IPS-15b (cell line): ENCODE results near the gene PCSK5.

ENCODE experiments used
- H3K27me3 ChIP-seq: one replicate; pipeline ENCODE4 v1.6.1; 2013; ENCODE audit warnings: low read length; ENCODE audit not compliant: control insufficient read depth, insufficient read depth
- H3K36me3 ChIP-seq: one replicate; pipeline ENCODE4 v1.6.1; 2013; ENCODE audit warnings: low read length; ENCODE audit not compliant: control insufficient read depth, insufficient read depth
- H3K4me1 ChIP-seq: one replicate; pipeline ENCODE4 v1.6.1; 2013; ENCODE audit warnings: mild to moderate bottlenecking, low read length; ENCODE audit not compliant: control insufficient read depth, insufficient read depth
- H3K4me3 ChIP-seq: one replicate; pipeline ENCODE4 v1.5.1; 2013; ENCODE audit warnings: low read depth, low read length
- H3K9ac ChIP-seq: one replicate; pipeline ENCODE4 v1.6.1; 2013; ENCODE audit warnings: low read depth, mild to moderate bottlenecking, low read length
- H3K9me3 ChIP-seq: one replicate; pipeline ENCODE4 v1.6.1; 2013; ENCODE audit warnings: mild to moderate bottlenecking, low read length; ENCODE audit not compliant: control insufficient read depth, insufficient read depth

The PCSK5 gene

DNA sequence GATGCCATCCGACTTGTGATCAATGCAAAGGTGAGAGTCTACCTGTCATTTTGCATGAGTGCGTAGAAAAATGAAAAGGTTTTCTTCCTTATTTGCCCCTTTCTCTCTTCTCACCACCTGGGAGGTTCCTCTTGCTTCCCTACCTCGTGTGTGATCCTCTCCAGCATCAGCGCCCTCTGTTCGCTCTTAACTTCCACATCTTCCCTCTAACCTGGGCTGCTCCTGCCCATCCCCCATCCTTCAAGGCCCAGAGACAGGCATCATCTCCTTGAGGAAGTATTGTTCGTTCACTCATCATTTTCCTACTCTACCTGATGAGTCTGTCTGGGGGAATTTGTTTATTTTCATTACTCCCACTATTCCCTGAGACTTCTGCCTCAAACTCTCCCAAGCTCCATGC is 447.9 kb downstream of the PCSK5 start:
- no peaks in the 10 kb centered on the region for H3K36me3 ChIP-seq
- H3K4me1 ChIP-seq = no peaks in the 10 kb centered on the region
- no peak overlapping the region for H3K4me3 ChIP-seq
- H3K9me3 ChIP-seq = no peaks in the 10 kb centered on the region
- H3K9ac ChIP-seq = no peak overlapping the region
- H3K27me3 ChIP-seq = no peaks in the 10 kb centered on the region

GRCh38 chr9:76341616-76342015 is 451.1 kb downstream of the PCSK5 start:
- no peaks in the 10 kb centered on the region for H3K9me3 ChIP-seq
- no peaks in the 10 kb centered on the region for H3K4me1 ChIP-seq
- no peaks in the 10 kb centered on the region for H3K36me3 ChIP-seq
- no peaks in the 10 kb centered on the region for H3K27me3 ChIP-seq
- no peak overlapping the region for H3K4me3 ChIP-seq
- H3K9ac ChIP-seq = no peak overlapping the region

DNA sequence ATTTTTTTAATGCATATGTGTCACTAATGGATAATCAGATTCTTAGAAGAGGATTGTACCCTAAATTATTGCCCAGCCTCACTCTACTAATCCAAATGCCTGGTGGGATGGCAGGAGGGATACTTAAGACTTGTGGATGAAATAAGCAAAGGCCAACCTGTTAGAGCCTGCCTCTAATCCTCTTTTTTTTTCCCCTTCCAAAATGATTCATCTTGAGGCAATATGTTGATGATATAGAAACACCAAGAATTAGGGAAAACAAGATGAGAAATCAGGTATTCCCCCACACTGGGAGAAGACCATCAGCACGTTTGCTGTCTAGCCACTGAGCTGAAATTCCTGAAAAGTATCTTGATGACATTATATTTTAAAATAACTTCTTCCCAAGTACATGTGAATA is 451.7 kb downstream of the PCSK5 start:
- H3K4me3 ChIP-seq = no peak overlapping the region
- no peaks in the 10 kb centered on the region for H3K36me3 ChIP-seq
- no peaks in the 10 kb centered on the region for H3K4me1 ChIP-seq
- no peaks in the 10 kb centered on the region for H3K9me3 ChIP-seq
- no peak overlapping the region for H3K9ac ChIP-seq
- H3K27me3 ChIP-seq = no peaks in the 10 kb centered on the region

DNA sequence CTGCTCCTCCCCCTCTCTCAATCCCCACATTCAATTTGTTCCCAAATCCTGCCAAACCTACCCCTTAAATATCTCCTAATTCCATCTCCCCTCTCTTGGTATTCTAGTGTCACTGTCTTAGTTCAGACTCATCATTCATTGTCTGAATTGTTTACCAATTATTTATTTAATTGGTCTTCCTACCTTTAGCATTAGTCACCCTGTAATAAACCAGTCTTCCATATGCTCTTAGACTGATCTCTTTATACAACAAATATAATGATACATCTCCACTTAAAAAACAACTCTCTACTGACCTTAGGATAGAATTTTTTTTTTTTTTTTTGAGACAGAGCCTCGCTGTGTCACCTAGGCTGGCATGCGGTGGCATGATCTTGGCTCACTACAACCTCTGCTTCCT is 452.4 kb downstream of the PCSK5 start:
- no peaks in the 10 kb centered on the region for H3K9me3 ChIP-seq
- H3K27me3 ChIP-seq = no peaks in the 10 kb centered on the region
- H3K4me1 ChIP-seq = no peaks in the 10 kb centered on the region
- no peak overlapping the region for H3K4me3 ChIP-seq
- no peaks in the 10 kb centered on the region for H3K36me3 ChIP-seq
- no peak overlapping the region for H3K9ac ChIP-seq

- Histone ChIP-seq H3K9ac (no peak overlapping the region), H3K4me3 (no peak overlapping the region), H3K9me3 (no peaks in the 10 kb centered on the region), H3K27me3 (no peaks in the 10 kb centered on the region), H3K36me3 (no peaks in the 10 kb centered on the region), H3K4me1 (no peaks in the 10 kb centered on the region)
These were observed 459.4 kb downstream of the PCSK5 start for GRCh38 chr9:76349865-76350264.

DNA sequence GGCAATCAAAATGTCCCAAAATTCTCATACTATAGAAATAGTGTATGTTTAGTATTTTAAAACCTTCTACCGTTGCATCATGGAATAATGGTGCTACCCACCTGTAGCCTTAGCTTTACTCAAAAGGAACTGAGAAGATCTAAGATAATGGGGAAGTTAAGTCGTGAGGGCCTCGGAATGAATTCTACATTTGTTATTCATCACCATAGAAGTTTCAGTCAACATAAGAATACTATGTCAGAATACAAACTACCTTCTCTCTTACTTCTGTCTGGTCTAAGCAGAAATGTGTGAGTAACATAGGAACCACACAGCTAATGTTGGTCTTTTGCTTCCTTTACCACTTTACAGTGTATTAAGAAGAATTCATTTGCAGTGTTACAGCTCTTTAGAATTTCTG is 460.5 kb downstream of the PCSK5 start:
- H3K4me1 ChIP-seq = no peaks in the 10 kb centered on the region
- H3K4me3 ChIP-seq = no peak overlapping the region
- no peaks in the 10 kb centered on the region for H3K36me3 ChIP-seq
- no peaks in the 10 kb centered on the region for H3K27me3 ChIP-seq
- H3K9ac ChIP-seq = no peak overlapping the region
- H3K9me3 ChIP-seq = no peaks in the 10 kb centered on the region

DNA sequence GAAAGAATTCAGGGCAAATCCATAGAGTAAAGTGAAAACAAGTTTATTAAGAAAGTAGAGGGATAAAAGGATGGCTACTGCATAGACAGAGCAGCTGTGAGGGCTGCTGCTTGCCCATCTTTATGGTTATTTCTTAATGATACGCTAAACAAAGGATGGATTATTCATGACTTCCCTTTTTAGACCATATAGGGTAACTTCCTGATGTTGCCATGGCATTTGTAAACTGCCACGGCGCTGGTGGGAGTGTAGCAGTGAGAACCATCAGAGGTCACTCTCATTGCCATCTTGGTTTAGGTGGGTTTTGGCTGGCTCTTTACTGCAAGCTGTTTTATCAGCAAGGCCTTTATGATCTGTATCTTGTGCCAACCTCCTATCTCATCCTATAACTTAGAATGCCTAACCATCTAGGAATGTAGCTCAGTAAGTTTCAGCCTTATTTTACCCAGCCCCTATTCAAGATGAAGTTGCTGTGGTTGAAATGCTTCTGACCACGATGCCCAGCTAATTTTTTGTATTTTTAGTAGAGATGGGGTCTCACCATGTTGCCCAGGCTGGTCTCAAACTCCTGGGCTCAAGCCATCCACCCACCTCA is 461.6 kb downstream of the PCSK5 start:
- H3K9ac ChIP-seq = no peak overlapping the region
- no peak overlapping the region for H3K4me3 ChIP-seq
- H3K36me3 ChIP-seq = no peaks in the 10 kb centered on the region
- H3K9me3 ChIP-seq = no peaks in the 10 kb centered on the region
- H3K27me3 ChIP-seq = no peaks in the 10 kb centered on the region
- H3K4me1 ChIP-seq = no peaks in the 10 kb centered on the region

DNA sequence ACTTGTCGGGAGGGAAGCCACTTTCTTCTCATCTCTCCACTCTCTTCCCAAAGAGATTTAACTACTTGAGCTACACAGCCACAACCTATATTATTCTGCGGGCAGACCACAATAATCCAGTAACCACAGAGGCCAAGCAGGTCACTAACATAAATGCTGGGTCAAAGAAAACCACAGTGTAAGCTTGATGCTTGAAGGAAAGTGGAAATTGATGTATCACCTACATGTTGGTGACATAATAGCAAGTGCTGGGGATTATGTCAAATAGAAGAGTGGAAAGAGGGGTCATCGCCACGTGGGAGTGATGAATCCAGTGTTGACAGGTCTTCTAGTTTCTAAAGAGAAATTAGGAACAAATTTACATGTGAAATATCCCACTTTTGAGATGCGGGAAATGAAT is 462.8 kb downstream of the PCSK5 start:
- Histone ChIP-seq H3K9ac (no peak overlapping the region), H3K4me1 (no peaks in the 10 kb centered on the region), H3K27me3 (no peaks in the 10 kb centered on the region), H3K9me3 (no peaks in the 10 kb centered on the region), H3K4me3 (no peak overlapping the region), H3K36me3 (no peaks in the 10 kb centered on the region)

DNA sequence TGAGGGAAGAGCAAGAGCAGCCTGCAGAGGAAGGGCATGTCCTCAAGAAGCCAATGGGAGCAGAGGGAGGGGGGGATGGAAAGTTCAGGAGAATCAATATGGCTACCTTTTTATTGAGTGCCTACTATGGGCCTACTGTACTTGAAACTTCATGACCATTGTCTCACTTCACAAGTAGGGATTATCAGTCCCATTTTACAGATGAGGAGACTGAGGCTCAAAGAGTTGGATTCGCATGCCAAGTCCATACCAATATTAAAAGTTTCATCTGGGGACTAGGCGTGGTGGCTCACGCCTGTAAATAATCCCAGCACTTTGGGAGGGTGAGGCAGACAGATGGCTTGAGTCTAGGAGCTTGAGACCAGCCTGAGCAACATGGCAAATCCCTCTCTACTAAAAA is 463.7 kb downstream of the PCSK5 start:
- H3K9ac ChIP-seq = no peak overlapping the region
- H3K9me3 ChIP-seq = no peaks in the 10 kb centered on the region
- H3K4me1 ChIP-seq = no peaks in the 10 kb centered on the region
- H3K36me3 ChIP-seq = no peaks in the 10 kb centered on the region
- no peaks in the 10 kb centered on the region for H3K27me3 ChIP-seq
- no peak overlapping the region for H3K4me3 ChIP-seq

DNA sequence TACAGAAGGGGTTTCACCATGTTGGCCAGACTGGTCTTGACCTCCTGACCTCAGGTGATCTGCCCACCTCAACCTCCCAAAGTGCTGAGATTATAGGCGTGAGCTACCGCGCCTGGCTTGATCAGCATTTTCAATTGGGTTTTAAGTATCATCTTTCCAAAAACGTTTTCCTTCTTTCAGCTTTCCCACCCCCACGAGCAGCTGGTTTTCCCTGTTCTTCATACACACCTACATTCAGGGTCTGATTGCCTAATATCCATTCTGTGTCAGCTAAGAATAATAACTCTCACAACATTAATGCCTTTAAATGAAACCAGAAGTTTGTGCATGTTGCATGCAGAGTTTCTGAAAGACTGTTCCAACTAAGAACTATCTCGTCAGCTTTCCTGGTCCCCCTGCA is 465.4 kb downstream of the PCSK5 start:
- Histone ChIP-seq H3K4me1 (no peaks in the 10 kb centered on the region), H3K9ac (no peak overlapping the region), H3K36me3 (no peaks in the 10 kb centered on the region), H3K4me3 (no peak overlapping the region), H3K27me3 (no peaks in the 10 kb centered on the region), H3K9me3 (no peaks in the 10 kb centered on the region)

GRCh38 chr9:76357555-76357954 is 467.1 kb downstream of the PCSK5 start:
- no peak overlapping the region for H3K9ac ChIP-seq
- no peak overlapping the region for H3K4me3 ChIP-seq
- H3K36me3 ChIP-seq = no peaks in the 10 kb centered on the region
- no peaks in the 10 kb centered on the region for H3K4me1 ChIP-seq
- H3K9me3 ChIP-seq = no peaks in the 10 kb centered on the region
- no peaks in the 10 kb centered on the region for H3K27me3 ChIP-seq

GRCh38 chr9:76358628-76359280 is 468.3 kb downstream of the PCSK5 start:
- no peaks in the 10 kb centered on the region for H3K27me3 ChIP-seq
- no peak overlapping the region for H3K9ac ChIP-seq
- H3K36me3 ChIP-seq = no peaks in the 10 kb centered on the region
- H3K4me3 ChIP-seq = no peak overlapping the region
- no peaks in the 10 kb centered on the region for H3K9me3 ChIP-seq
- no peaks in the 10 kb centered on the region for H3K4me1 ChIP-seq
